ENCODE results near the gene IMPG2.

DNA sequence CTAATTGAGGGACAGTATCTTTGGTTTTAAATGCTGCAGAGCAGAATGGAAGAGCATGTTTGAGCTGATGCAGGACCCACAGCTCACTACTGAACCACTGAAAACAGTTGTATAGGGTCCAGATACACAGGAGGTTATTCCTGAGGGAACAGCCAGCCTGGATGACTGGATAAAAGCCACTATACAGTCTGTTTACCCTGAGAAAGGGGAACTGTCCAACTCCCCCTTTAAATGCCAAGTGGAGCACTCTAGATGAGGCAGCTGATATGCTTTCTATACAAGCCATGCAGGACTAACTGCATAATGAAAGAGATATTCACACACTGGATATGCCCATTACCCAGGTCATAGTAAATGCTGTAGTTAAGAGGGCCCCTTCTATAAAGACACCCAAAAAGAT, 138.6 kb downstream of the IMPG2 start:
- TF ChIP-seq EZH2 (IDR thresholded peaks at IDR 0.05; ENCODE audit: insufficient read depth, poor library complexity, severe bottlenecking) (no peak), EZH2phosphoT487 (IDR thresholded peaks at IDR 0.05; ENCODE audit: insufficient read depth, low read depth) (no peak)

Data from GM23248 (cell line).